ENCODE results near the gene FSIP2. TPM values are rescaled to one million over a fixed set of nuclear protein-coding genes. Genes with fewer than 3 reads are reported as not detected.
A peak's percentile ranks its signal among the peaks of the same experiment; 100 is the strongest.

FSIP2 gene
- 1 to 10 TPM; 2.0 to 4.9 (median 2.9) TPM for polyA plus RNA-seq (ENCODE audit: insufficient read length in 4 of 4)

GRCh38 chr2:185738679-185739472 lies at the start of gene FSIP2:
TSS of gene FSIP2 (plus strand) at chr2:185738804. CDS start at chr2:185738895, 91 bp downstream.
- peak; percentile 36 to 57 (median 47) for DNase-seq (ENCODE audit: low read depth in 4 of 4, low spot score in 3 of 4)

GRCh38 chr2:185689906-185690539 lies 48.6 kb upstream of the FSIP2 start:
- DNase-seq (ENCODE audit: low read depth in 4 of 4, low spot score in 3 of 4), result no peak

- DNase-seq (ENCODE audit: low read depth in 4 of 4, low spot score in 3 of 4), result no peak
These were observed 42.8 kb upstream of the FSIP2 start for GRCh38 chr2:185695711-185696235.

GRCh38 chr2:185700883-185701282 lies 37.7 kb upstream of the FSIP2 start:
- no peak for DNase-seq (ENCODE audit: low read depth in 4 of 4, low spot score in 3 of 4)

GRCh38 chr2:185734658-185735057 lies 3.9 kb upstream of the FSIP2 start:
- no peak for DNase-seq (ENCODE audit: low read depth in 4 of 4, low spot score in 3 of 4)

GRCh38 chr2:185736210-185736609 lies 2.4 kb upstream of the FSIP2 start:
- no peak for DNase-seq (ENCODE audit: low read depth in 4 of 4, low spot score in 3 of 4)

- no peak for DNase-seq (ENCODE audit: low read depth in 4 of 4, low spot score in 3 of 4)
These were observed 7.6 kb downstream of the FSIP2 start for GRCh38 chr2:185745864-185746859.

GRCh38 chr2:185757356-185757755 lies 18.8 kb downstream of the FSIP2 start:
- no peak for DNase-seq (ENCODE audit: low read depth in 4 of 4, low spot score in 3 of 4)

GRCh38 chr2:185771396-185771795 lies 32.8 kb downstream of the FSIP2 start:
- no peak for DNase-seq (ENCODE audit: low read depth in 4 of 4, low spot score in 3 of 4)

GRCh38 chr2:185780890-185781289 lies 42.3 kb downstream of the FSIP2 start:
- no peak for DNase-seq (ENCODE audit: low read depth in 4 of 4, low spot score in 3 of 4)

- DNase-seq (ENCODE audit: low read depth in 4 of 4, low spot score in 3 of 4), result no peak
These were observed 43.7 kb downstream of the FSIP2 start for GRCh38 chr2:185782223-185782769.

- no peak for DNase-seq (ENCODE audit: low read depth in 4 of 4, low spot score in 3 of 4)
These were observed 46.6 kb downstream of the FSIP2 start for GRCh38 chr2:185785156-185785555.

- DNase-seq (ENCODE audit: low read depth in 4 of 4, low spot score in 3 of 4), result no peak
These were observed 47.4 kb downstream of the FSIP2 start for GRCh38 chr2:185785851-185786473.

GRCh38 chr2:185787227-185788145 lies 48.9 kb downstream of the FSIP2 start:
- DNase-seq (ENCODE audit: low read depth in 4 of 4, low spot score in 3 of 4), result no peak

GRCh38 chr2:185790361-185790760 lies 51.8 kb downstream of the FSIP2 start:
- no peak for DNase-seq (ENCODE audit: low read depth in 4 of 4, low spot score in 3 of 4)

GRCh38 chr2:185793532-185794345 lies 55.1 kb downstream of the FSIP2 start:
- DNase-seq (ENCODE audit: low read depth in 4 of 4, low spot score in 3 of 4), result no peak

- no peak for DNase-seq (ENCODE audit: low read depth in 4 of 4, low spot score in 3 of 4)
These were observed 58.2 kb downstream of the FSIP2 start for GRCh38 chr2:185796758-185797157.

GRCh38 chr2:185802926-185803325 lies 64.3 kb downstream of the FSIP2 start:
- no peak for DNase-seq (ENCODE audit: low read depth in 4 of 4, low spot score in 3 of 4)

All from left renal pelvis (tissue), 4 donors.